GM23338 (cell line): ENCODE results near the gene SLC26A1. TPM values are rescaled to one million over a fixed set of nuclear protein-coding genes. Genes with fewer than 3 reads are reported as not detected.
A peak's percentile ranks its signal among the peaks of the same experiment; 100 is the strongest.

Experiments used
- ATAC-seq: fragments of 200-7000 bp; cut with Tn5 transposase; 3 replicates; pipeline ENCODE4 v1.9.1; 2020
- DNase-seq: peaks from one replicate; pipeline ENCODE4 v3.0.0-alpha.2; 2015; ENCODE audit warnings: low spot score
- H2AFZ ChIP-seq: fragments of 200-600 bp; sonication (generic); 2 replicates; pipeline ENCODE4 v1.8.0; 2016; ENCODE audit warnings: antibody characterized with exemption, mild to moderate bottlenecking, moderate library complexity
- H3F3A ChIP-seq: fragments of 200-600 bp; sonication (generic); replicated peaks from 2 replicates; pipeline ENCODE4 v1.8.0; 2017; ENCODE audit warnings: antibody characterized with exemption, mixed run types, low read depth
- H3K27ac ChIP-seq: fragments of 200-600 bp; sonication (generic); 2 replicates; pipeline ENCODE4 v1.6.1; 2016; ENCODE audit warnings: low read depth
- H3K27me3 ChIP-seq: fragments of 200-600 bp; sonication (generic); 2 replicates; pipeline ENCODE4 v1.8.0; 2016; ENCODE audit warnings: mild to moderate bottlenecking, mixed run types, moderate library complexity; ENCODE audit not compliant: insufficient read depth
- H3K36me3 ChIP-seq: fragments of 200-600 bp; sonication (generic); 2 replicates; pipeline ENCODE4 v1.8.0; 2016; ENCODE audit warnings: mild to moderate bottlenecking; ENCODE audit not compliant: insufficient read depth
- H3K4me1 ChIP-seq: fragments of 200-600 bp; sonication (generic); 2 replicates; pipeline ENCODE4 v1.8.0; 2016; ENCODE audit warnings: mild to moderate bottlenecking, moderate library complexity; ENCODE audit not compliant: insufficient read depth
- H3K4me2 ChIP-seq: fragments of 200-600 bp; sonication (generic); 2 replicates; pipeline ENCODE4 v1.7.1; 2017; ENCODE audit warnings: mixed run types
- H3K4me3 ChIP-seq: fragments of 200-600 bp; sonication (generic); 2 replicates; pipeline ENCODE4 v1.6.1; 2016; ENCODE audit warnings: mixed run types
- H3K79me2 ChIP-seq: fragments of 200-600 bp; sonication (generic); replicated peaks from 2 replicates; pipeline ENCODE4 v1.8.0; 2017; ENCODE audit warnings: mild to moderate bottlenecking; ENCODE audit not compliant: insufficient read depth
- H3K9me2 ChIP-seq: fragments of 200-600 bp; sonication (generic); 2 replicates; pipeline ENCODE4 v1.8.0; 2017; ENCODE audit not compliant: insufficient read depth
- H4K20me1 ChIP-seq: fragments of 200-600 bp; sonication (generic); replicated peaks from 2 replicates; pipeline ENCODE4 v1.8.0; 2017; ENCODE audit warnings: mild to moderate bottlenecking; ENCODE audit not compliant: insufficient read depth
- H3K27ac Mint-ChIP-seq: 2 replicates; pipeline ENCODE4 v1.8.0; 2020; ENCODE audit warnings: inconsistent platforms, mild to moderate bottlenecking, moderate library complexity, mixed read lengths
- H3K27me3 Mint-ChIP-seq: 3 replicates; pipeline ENCODE4 v1.8.0; 2022; ENCODE audit warnings: low read depth, mild to moderate bottlenecking, moderate library complexity, mixed read lengths, inconsistent platforms; ENCODE audit not compliant: insufficient read depth, poor library complexity
- H3K36me3 Mint-ChIP-seq: 3 replicates; pipeline ENCODE4 v1.8.0; 2021; ENCODE audit warnings: low read depth, mild to moderate bottlenecking, inconsistent platforms, moderate library complexity, mixed read lengths
- H3K4me1 Mint-ChIP-seq: 3 replicates; pipeline ENCODE4 v1.8.0; 2020; ENCODE audit warnings: mild to moderate bottlenecking, inconsistent platforms, mixed read lengths
- H3K4me3 Mint-ChIP-seq: 3 replicates; pipeline ENCODE4 v1.8.0; 2021; ENCODE audit warnings: moderate library complexity, mild to moderate bottlenecking, inconsistent platforms, mixed read lengths
- H3K9me3 Mint-ChIP-seq: 3 replicates; pipeline ENCODE4 v1.8.0; 2020; ENCODE audit warnings: moderate library complexity, mild to moderate bottlenecking, inconsistent platforms, mixed read lengths
- CREB1 ChIP-seq: fragments of 250-450 bp; sonication (Bioruptor Pico); IDR thresholded peaks from 2 replicates; pipeline ENCODE4 v1.5.0; 2020; ENCODE audit warnings: low read depth, mild to moderate bottlenecking, moderate library complexity
- JUNB ChIP-seq: IDR thresholded peaks from one replicate; pipeline ENCODE4 v1.6.1; 2016; ENCODE audit warnings: antibody characterized with exemption; ENCODE audit not compliant: unreplicated experiment
- NANOG ChIP-seq: IDR thresholded peaks from 2 replicates; pipeline ENCODE4 v1.6.1; 2016; ENCODE audit warnings: antibody characterized with exemption, borderline replicate concordance
- POLR2AphosphoS5 ChIP-seq: IDR thresholded peaks from 2 replicates; pipeline ENCODE4 v1.6.1; 2016; ENCODE audit warnings: antibody characterized with exemption, low read depth
- REST ChIP-seq: IDR thresholded peaks from one replicate; pipeline ENCODE4 v1.6.1; 2018; ENCODE audit warnings: antibody characterized with exemption; ENCODE audit not compliant: unreplicated experiment
- ZNF331 ChIP-seq: fragments of 250-450 bp; sonication (Bioruptor Pico); IDR thresholded peaks from 2 replicates; pipeline ENCODE4 v1.5.0; 2020; ENCODE audit warnings: low read depth, mild to moderate bottlenecking, moderate library complexity
- polyA plus RNA-seq: library from polyadenylated mRNA; unstranded; fragments of >200 nt; fragmentation: Nextera tagmentation; extraction: Ambion mirVana; gene quantifications from 2 replicates; pipeline ENCODE4 v1.2.1, GENCODE V29; 2016
- total RNA-seq: library from RNA; depleted of rRNA; stranded (reverse); fragments of >200 nt; shearing (Covaris generic); gene quantifications from 2 replicates; pipeline ENCODE4 v1.2.3, GENCODE V29; 2014
- TF ChIP-seq, protein P1 (sequence below), 2 experiments: fragments of 200-600 bp in 1 of 2; sonication (generic) in 1 of 2; conservative IDR thresholded peaks; 2 replicates each; pipeline versions ENCODE4 v1.5.1 to v1.6.1; 2016 to 2017; ENCODE audit warnings: antibody characterized with exemption in 2 of 2, low read depth in 2 of 2, mild to moderate bottlenecking in 2 of 2, moderate library complexity in 1 of 2

Gene SLC26A1
- total and polyA plus RNA-seq, 2 experiments from 2014 or later, result 0.10 to 0.27 TPM

DNA sequence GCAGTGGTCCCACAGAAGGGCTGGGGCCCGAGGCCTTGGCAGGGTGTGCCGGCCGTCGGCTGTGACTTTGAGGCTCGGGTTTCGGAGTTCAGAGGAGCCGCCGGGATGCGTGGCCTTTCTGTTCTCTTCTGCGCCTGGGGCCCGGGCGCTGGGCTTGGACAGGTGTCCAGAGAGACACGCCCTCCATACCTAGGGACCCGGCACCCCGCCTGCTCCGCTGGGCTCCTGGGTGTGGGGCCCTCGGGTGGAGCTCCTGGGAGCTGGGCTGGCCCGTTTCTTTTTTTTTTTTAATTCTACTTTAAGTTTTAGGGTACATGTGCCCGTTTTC, 29.5 kb upstream of the SLC26A1 start (continued):
- TF ChIP-seq REST, result no peak
- no peak for TF ChIP-seq JUNB
- TF ChIP-seq POLR2AphosphoS5, result no peak
- TF ChIP-seq, protein P1, sequence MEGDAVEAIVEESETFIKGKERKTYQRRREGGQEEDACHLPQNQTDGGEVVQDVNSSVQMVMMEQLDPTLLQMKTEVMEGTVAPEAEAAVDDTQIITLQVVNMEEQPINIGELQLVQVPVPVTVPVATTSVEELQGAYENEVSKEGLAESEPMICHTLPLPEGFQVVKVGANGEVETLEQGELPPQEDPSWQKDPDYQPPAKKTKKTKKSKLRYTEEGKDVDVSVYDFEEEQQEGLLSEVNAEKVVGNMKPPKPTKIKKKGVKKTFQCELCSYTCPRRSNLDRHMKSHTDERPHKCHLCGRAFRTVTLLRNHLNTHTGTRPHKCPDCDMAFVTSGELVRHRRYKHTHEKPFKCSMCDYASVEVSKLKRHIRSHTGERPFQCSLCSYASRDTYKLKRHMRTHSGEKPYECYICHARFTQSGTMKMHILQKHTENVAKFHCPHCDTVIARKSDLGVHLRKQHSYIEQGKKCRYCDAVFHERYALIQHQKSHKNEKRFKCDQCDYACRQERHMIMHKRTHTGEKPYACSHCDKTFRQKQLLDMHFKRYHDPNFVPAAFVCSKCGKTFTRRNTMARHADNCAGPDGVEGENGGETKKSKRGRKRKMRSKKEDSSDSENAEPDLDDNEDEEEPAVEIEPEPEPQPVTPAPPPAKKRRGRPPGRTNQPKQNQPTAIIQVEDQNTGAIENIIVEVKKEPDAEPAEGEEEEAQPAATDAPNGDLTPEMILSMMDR (conservative IDR thresholded peaks at IDR 0.05; ENCODE audit: low read depth in 2 of 2), result no peak

GRCh38 chr4:1022051-1022738, 29.0 kb upstream of the SLC26A1 start:
- Histone ChIP-seq H3K79me2 (no peaks in the 10 kb centered on the region), H3K27ac (no peak overlapping the region), H3K4me2 (no peak overlapping the region), H2AFZ (no peak overlapping the region), H3K9me2 (no peaks in the 10 kb centered on the region), H3K4me1 (no peaks in the 10 kb centered on the region), H4K20me1 (no peaks in the 10 kb centered on the region; the same call in 1 of the 2 replicates), H3F3A (no peaks in the 10 kb centered on the region), H3K36me3 (no peaks in the 10 kb centered on the region; the same call in 1 of the 2 replicates), H3K4me3 (no peak overlapping the region), H3K27me3 (no peaks in the 10 kb centered on the region)
- H3K4me1 Mint-ChIP-seq, result peaks cover 4% of the 10 kb centered on the region; the same call in 2 of the 3 replicates
- peaks cover 13% of the 10 kb centered on the region for H3K36me3 Mint-ChIP-seq
- H3K4me3 Mint-ChIP-seq, result no peak overlapping the region
- no peaks in the 10 kb centered on the region; the same call in 2 of the 3 replicates for H3K9me3 Mint-ChIP-seq
- no peak overlapping the region for H3K27ac Mint-ChIP-seq
- H3K27me3 Mint-ChIP-seq, result peaks cover 6% of the 10 kb centered on the region
- ATAC-seq (peak; percentile 11; the same call in 2 of the 3 replicates), DNase-seq (no peak)
- no peak for TF ChIP-seq POLR2AphosphoS5
- TF ChIP-seq CREB1, result no peak

GRCh38 chr4:1021386-1022050, 28.3 kb upstream of the SLC26A1 start:
- Mint-ChIP-seq H3K4me3 (no peak overlapping the region), H3K36me3 (peaks cover 13% of the 10 kb centered on the region), H3K4me1 (peaks cover 4% of the 10 kb centered on the region; the same call in 2 of the 3 replicates), H3K9me3 (no peaks in the 10 kb centered on the region; the same call in 2 of the 3 replicates), H3K27me3 (peaks cover 6% of the 10 kb centered on the region), H3K27ac (no peak overlapping the region)
- Histone ChIP-seq H3K36me3 (no peaks in the 10 kb centered on the region; the same call in 1 of the 2 replicates), H3K4me1 (no peaks in the 10 kb centered on the region), H3K4me2 (no peak overlapping the region), H3K79me2 (no peaks in the 10 kb centered on the region), H3K27ac (no peak overlapping the region), H3F3A (no peaks in the 10 kb centered on the region), H3K4me3 (no peak overlapping the region), H2AFZ (no peak overlapping the region), H3K27me3 (no peaks in the 10 kb centered on the region), H4K20me1 (no peaks in the 10 kb centered on the region; the same call in 1 of the 2 replicates), H3K9me2 (no peaks in the 10 kb centered on the region)
- TF ChIP-seq REST, result no peak
- no peak for TF ChIP-seq ZNF331 (CRISPR knock-in tag)
- TF ChIP-seq NANOG, result no peak
- DNase-seq, result no peak
- no peak for ATAC-seq
